HCT116 (cell line): ENCODE measurements around the gene MTA1. TPM values are rescaled to one million over a fixed set of nuclear protein-coding genes. Genes with fewer than 3 reads are reported as not detected.

ENCODE experiments used
- ATAC-seq: fragments of 200-7000 bp; cut with Tn5 transposase; 2 replicates; pipeline ENCODE4 v1.9.1; 2020; ENCODE audit warnings: mild to moderate bottlenecking, moderate library complexity
- BruUV-seq: library from RNA; stranded (reverse); fragments of 400-500 nt; replicated peaks from 2 replicates; lab custom pipeline; 2021; lab: Mats Ljungman, UMichigan
- CTCF ChIA-PET: fragments of 300-600 bp; sonication (Branson Sonifier 250); formaldehyde crosslinking; loops from one replicate; lab custom pipeline; 2021; ENCODE audit warnings: antibody characterized with exemption; lab: Charles Lee
- POLR2A ChIA-PET: fragments of 300-600, 350-600 bp; sonication (Branson Sonifier 250); formaldehyde crosslinking; loops from one replicate; lab custom pipeline; 2021; ENCODE audit warnings: antibody characterized with exemption; lab: Charles Lee
- RAD21 ChIA-PET, 2 experiments: fragments of 300-600 bp; sonication (Branson Sonifier 250); formaldehyde crosslinking; loops; one replicate each; lab custom pipeline; 2023; ENCODE audit warnings: low total read pairs in 2 of 2; ENCODE audit not compliant: uncharacterized antibody in 2 of 2, unreplicated experiment in 2 of 2, low non-redundant PET in 1 of 2; lab: Charles Lee
- DNase-seq: peaks from one replicate; pipeline ENCODE4 v3.0.0-alpha.2; 2010; ENCODE audit warnings: low read depth, low spot score
- H2AFZ ChIP-seq: fragments of 200-600 bp; shearing (Covaris generic), sonication (generic); 2 replicates; pipeline ENCODE4 v1.6.1; 2017; ENCODE audit warnings: low read depth, mixed run types, mixed read lengths, antibody characterized with exemption, low read length; ENCODE audit not compliant: poor library complexity, severe bottlenecking
- H3K27ac ChIP-seq: 2 replicates; pipeline ENCODE4 v1.5.1; 2012; ENCODE audit warnings: low read depth, low read length
- H3K27me3 ChIP-seq: fragments of 200-600 bp; sonication (generic); 2 replicates; pipeline ENCODE4 v1.6.1; 2016; ENCODE audit warnings: mixed run types, low read length, mixed read lengths; ENCODE audit not compliant: insufficient read depth
- H3K36me3 ChIP-seq, 2 experiments: fragments of 200-500 bp in 1 of 2; fragments of 200-600 bp in 1 of 2; sonication (Bioruptor generic) in 1 of 2; sonication (generic) in 1 of 2; 2 replicates each; pipeline versions ENCODE4 v1.5.1 to v1.6.1; 2014 to 2016; ENCODE audit warnings: low read length in 2 of 2, inconsistent platforms in 1 of 2, mixed read lengths in 1 of 2, mixed run types in 1 of 2; ENCODE audit not compliant: insufficient read depth in 2 of 2, control insufficient read depth in 1 of 2
- H3K4me1 ChIP-seq, 2 experiments: fragments of 200-600 bp in 1 of 2; sonication (generic) in 1 of 2; 2 replicates each; pipeline versions ENCODE4 v1.5.1 to v1.6.1; 2012 to 2017; ENCODE audit warnings: low read length in 2 of 2, inconsistent platforms in 1 of 2, mild to moderate bottlenecking in 1 of 2, mixed read lengths in 1 of 2, mixed run types in 1 of 2, moderate library complexity in 1 of 2; ENCODE audit not compliant: insufficient read depth in 2 of 2, control insufficient read depth in 1 of 2
- H3K4me2 ChIP-seq: fragments of 200-600 bp; sonication (generic); 2 replicates; pipeline ENCODE4 v1.6.1; 2017; ENCODE audit warnings: mixed run types, low read length, mixed read lengths
- H3K4me3 ChIP-seq, 2 experiments: fragments of 200-600 bp in 1 of 2; sonication (generic) in 1 of 2; replicated peaks in 1 of 2; 2 replicates each; pipeline ENCODE4 v1.5.1; 2011 to 2016; ENCODE audit warnings: low read length in 2 of 2, control low read depth in 1 of 2, low read depth in 1 of 2, mild to moderate bottlenecking in 1 of 2, mixed read lengths in 1 of 2, mixed run types in 1 of 2
- H3K79me2 ChIP-seq: fragments of 200-600 bp; sonication (generic); 2 replicates; pipeline ENCODE4 v1.6.1; 2017; ENCODE audit warnings: mild to moderate bottlenecking, mixed run types, low read length, moderate library complexity, mixed read lengths; ENCODE audit not compliant: insufficient read depth
- H3K9ac ChIP-seq: fragments of 200-600 bp; sonication (generic); 2 replicates; pipeline ENCODE4 v1.6.1; 2016; ENCODE audit warnings: low read length, mixed read lengths
- H3K9me2 ChIP-seq: fragments of 200-600 bp; sonication (generic), shearing (Covaris generic); 2 replicates; pipeline ENCODE4 v1.6.1; 2017; ENCODE audit warnings: mixed run types, mild to moderate bottlenecking, moderate library complexity; ENCODE audit not compliant: insufficient read depth
- H3K9me3 ChIP-seq, 2 experiments: fragments of 200-500 bp in 1 of 2; fragments of 200-600 bp in 1 of 2; sonication (Bioruptor generic) in 1 of 2; sonication (generic) in 1 of 2; 2 replicates each; pipeline ENCODE4 v1.6.1; 2014 to 2017; ENCODE audit warnings: low read length in 2 of 2, mixed read lengths in 2 of 2, inconsistent platforms in 1 of 2, low read depth in 1 of 2, mild to moderate bottlenecking in 1 of 2, mixed run types in 1 of 2, moderate library complexity in 1 of 2; ENCODE audit not compliant: control insufficient read depth in 1 of 2, insufficient read depth in 1 of 2
- H4K20me1 ChIP-seq: fragments of 200-600 bp; sonication (generic), shearing (Covaris generic); 2 replicates; pipeline ENCODE4 v1.6.1; 2017; ENCODE audit warnings: mixed run types, mild to moderate bottlenecking, moderate library complexity; ENCODE audit not compliant: insufficient read depth
- CBX3 ChIP-seq: IDR thresholded peaks from 2 replicates; pipeline ENCODE4 v1.6.1; 2012; ENCODE audit warnings: low read depth
- CEBPB ChIP-seq: IDR thresholded peaks from 2 replicates; pipeline ENCODE4 v1.6.1; 2012; ENCODE audit warnings: low read depth
- CTCF ChIP-seq, 3 experiments: fragments of 200-600 bp in 1 of 3; sonication (generic) in 1 of 3; IDR thresholded peaks in 2 of 3; conservative IDR thresholded peaks in 1 of 3; 2 replicates each; pipeline ENCODE4 v1.5.1; 2012 to 2017; ENCODE audit warnings: low read depth in 2 of 3, low read length in 2 of 3, antibody characterized with exemption in 1 of 3, borderline replicate concordance in 1 of 3, control low read depth in 1 of 3, mild to moderate bottlenecking in 1 of 3, mixed read lengths in 1 of 3, mixed run types in 1 of 3, moderate library complexity in 1 of 3; ENCODE audit not compliant: insufficient read depth in 1 of 3
- EGR1 ChIP-seq: IDR thresholded peaks from 2 replicates; pipeline ENCODE4 v1.6.1; 2012; ENCODE audit warnings: low read depth
- ELF1 ChIP-seq: IDR thresholded peaks from 2 replicates; pipeline ENCODE4 v1.6.1; 2012; ENCODE audit warnings: low read depth, borderline replicate concordance
- EZH2 ChIP-seq: fragments of 200-600 bp; sonication (generic); IDR thresholded peaks from 2 replicates; pipeline ENCODE4 v1.6.1; 2017; ENCODE audit warnings: antibody characterized with exemption, mixed run types
- EZH2phosphoT487 ChIP-seq: fragments of 200-600 bp; IDR thresholded peaks from 2 replicates; pipeline ENCODE4 v1.6.1; 2018; ENCODE audit warnings: antibody characterized with exemption, borderline replicate concordance
- FOSL1 ChIP-seq: IDR thresholded peaks from 2 replicates; pipeline ENCODE4 v1.6.1; 2012; ENCODE audit warnings: low read depth
- JUND ChIP-seq: IDR thresholded peaks from 2 replicates; pipeline ENCODE4 v1.6.1; 2012
- MAX ChIP-seq: IDR thresholded peaks from 2 replicates; pipeline ENCODE4 v1.6.1; 2012
- POLR2A ChIP-seq: IDR thresholded peaks from 2 replicates; pipeline ENCODE4 v1.7.0; 2011; ENCODE audit warnings: borderline replicate concordance; ENCODE audit not compliant: insufficient read depth, insufficient read length; ENCODE audit errors: extremely low read depth
- POLR2AphosphoS5 ChIP-seq: IDR thresholded peaks from 2 replicates; pipeline ENCODE4 v1.6.1; 2011; ENCODE audit warnings: mild to moderate bottlenecking, low read depth, low read length, moderate library complexity
- RAD21 ChIP-seq: IDR thresholded peaks from 2 replicates; pipeline ENCODE4 v1.6.1; 2012; ENCODE audit warnings: low read depth, mild to moderate bottlenecking
- REST ChIP-seq: IDR thresholded peaks from 2 replicates; pipeline ENCODE4 v1.6.1; 2012; ENCODE audit warnings: low read depth
- SP1 ChIP-seq: IDR thresholded peaks from 2 replicates; pipeline ENCODE4 v1.6.1; 2012; ENCODE audit warnings: low read depth
- SRF ChIP-seq: IDR thresholded peaks from 2 replicates; pipeline ENCODE4 v1.6.1; 2012; ENCODE audit warnings: low read depth
- ZBTB33 ChIP-seq: IDR thresholded peaks from 2 replicates; pipeline ENCODE4 v1.6.1; 2011; ENCODE audit warnings: mild to moderate bottlenecking, low read length, moderate library complexity; ENCODE audit not compliant: insufficient replicate concordance; ENCODE audit errors: extremely low read depth
- ZNF274 ChIP-seq: fragments of 200-500 bp; sonication (Bioruptor generic); IDR thresholded peaks from 2 replicates; pipeline ENCODE4 v1.6.1; 2014; ENCODE audit warnings: mild to moderate bottlenecking, low read depth, low read length, inconsistent platforms
- intact Hi-C: fragments of 100-400 bp; cut with micrococcal nuclease; formaldehyde crosslinking; loops from 2 replicates; pipeline ENCODE4 v1.10.0; 2022
- total RNA-seq: library from RNA; stranded (reverse); gene quantifications from one replicate; pipeline ENCODE4 v1.2.1, GENCODE V29; 2021; ENCODE audit not compliant: unreplicated experiment

MTA1 gene
- total RNA-seq, 1 experiment from 2014 or later: 229 TPM

- Histone ChIP-seq H3K4me3 (no peak overlapping the region), H3K4me1 (no peaks in the 10 kb centered on the region), H3K27ac (no peak overlapping the region), H2AFZ (no peak overlapping the region), H3K36me3 (peaks cover 4 to 13% of the 10 kb centered on the region in 2 experiments; a peak in 2 of 4 replicates), H3K79me2 (peaks cover 23% of the 10 kb centered on the region; the same call in 1 of the 2 replicates), H3K9me3 (no peaks in the 10 kb centered on the region), H4K20me1 (no peaks in the 10 kb centered on the region), H3K9me2 (no peaks in the 10 kb centered on the region), H3K4me2 (no peak overlapping the region), H3K27me3 (no peaks in the 10 kb centered on the region), H3K9ac (no peak overlapping the region)
- RAD21 ChIA-PET: no interaction called here
- no TSS peak for BruUV-seq
- CTCF ChIA-PET: no interaction called here
- POLR2A ChIA-PET: no interaction called here
- TF ChIP-seq JUND (no peak), EZH2 (no peak), ELF1 (no peak), REST (no peak), RAD21 (no peak), ZNF274 (no peak), EZH2phosphoT487 (no peak), MAX (no peak), CTCF (IDR thresholded peaks at IDR 0.05 in 2 of 3, conservative IDR thresholded peaks at IDR 0.05 in 1 of 3; ENCODE audit: borderline replicate concordance in 1 of 3, insufficient read depth in 1 of 3, low read depth in 2 of 3, low read length in 2 of 3) (no peak), CBX3 (no peak), SRF (no peak), ZBTB33 (no peak), FOSL1 (no peak), EGR1 (no peak), CEBPB (no peak), POLR2A (no peak), POLR2AphosphoS5 (no peak), SP1 (no peak)
- intact Hi-C loops: no loop called here
- no peak for ATAC-seq
- DNase-seq: no peak
Observed at GRCh38 chr14:105445290-105445689, 25.7 kb downstream of the MTA1 start.
